MCF 10A (cell line): Measurements from ENCODE around the gene MIPOL1. TPM values are rescaled to one million over a fixed set of nuclear protein-coding genes. Genes with fewer than 3 reads are reported as not detected.

Source experiments
- BruUV-seq: library from RNA; stranded (reverse); fragments of 400-500 nt; replicated peaks from 2 replicates; lab custom pipeline; 2021; lab: Mats Ljungman, UMichigan
- CTCF ChIA-PET: fragments of 300-600 bp; sonication (Branson Sonifier 250); formaldehyde crosslinking; extraction: SDS; loops from one replicate; lab custom pipeline; 2021; ENCODE audit warnings: antibody characterized with exemption, inconsistent platforms; lab: Yijun Ruan, JAX
- POLR2A ChIA-PET: fragments of 300-600, 350-650 bp; sonication (Branson Sonifier 250); formaldehyde crosslinking; extraction: SDS; loops from one replicate; lab custom pipeline; 2020; ENCODE audit warnings: antibody characterized with exemption, inconsistent platforms; lab: Yijun Ruan, JAX
- DNase-seq: peaks from one replicate; pipeline ENCODE4 v3.0.0-alpha.2; 2018; ENCODE audit not compliant: unreplicated experiment
- H3K27ac Mint-ChIP-seq: one replicate; pipeline ENCODE4 v1.8.0; 2022; ENCODE audit warnings: mild to moderate bottlenecking, low read depth, mixed read lengths; ENCODE audit not compliant: unreplicated experiment
- H3K27me3 Mint-ChIP-seq: one replicate; pipeline ENCODE4 v1.8.0; 2022; ENCODE audit warnings: mixed read lengths; ENCODE audit not compliant: insufficient read depth, unreplicated experiment
- H3K36me3 Mint-ChIP-seq: one replicate; pipeline ENCODE4 v1.8.0; 2022; ENCODE audit warnings: mild to moderate bottlenecking, moderate library complexity, mixed read lengths; ENCODE audit not compliant: insufficient read depth, unreplicated experiment
- H3K4me1 Mint-ChIP-seq: one replicate; pipeline ENCODE4 v1.8.0; 2022; ENCODE audit warnings: mixed read lengths; ENCODE audit not compliant: insufficient read depth, unreplicated experiment
- H3K4me3 Mint-ChIP-seq: one replicate; pipeline ENCODE4 v1.8.0; 2022; ENCODE audit warnings: mild to moderate bottlenecking, moderate library complexity, mixed read lengths; ENCODE audit not compliant: unreplicated experiment
- H3K9me3 Mint-ChIP-seq: one replicate; pipeline ENCODE4 v1.8.0; 2022; ENCODE audit warnings: mixed read lengths; ENCODE audit not compliant: unreplicated experiment
- intact Hi-C: fragments of 100-400 bp; cut with micrococcal nuclease; formaldehyde crosslinking; loops from 2 replicates; pipeline ENCODE4 v1.14.1; 2022
- total RNA-seq: library from RNA; stranded (reverse); gene quantifications from 2 replicates; pipeline ENCODE4 v1.2.3, GENCODE V29; 2022
- TF ChIP-seq, protein P1 (sequence below): fragments of 200-600 bp; IDR thresholded peaks from one replicate; pipeline ENCODE4 v1.8.0; 2022; ENCODE audit warnings: antibody characterized with exemption, mild to moderate bottlenecking; ENCODE audit not compliant: unreplicated experiment

Gene MIPOL1
- total RNA-seq, 1 experiment from 2014 or later = 16.3 TPM

DNA sequence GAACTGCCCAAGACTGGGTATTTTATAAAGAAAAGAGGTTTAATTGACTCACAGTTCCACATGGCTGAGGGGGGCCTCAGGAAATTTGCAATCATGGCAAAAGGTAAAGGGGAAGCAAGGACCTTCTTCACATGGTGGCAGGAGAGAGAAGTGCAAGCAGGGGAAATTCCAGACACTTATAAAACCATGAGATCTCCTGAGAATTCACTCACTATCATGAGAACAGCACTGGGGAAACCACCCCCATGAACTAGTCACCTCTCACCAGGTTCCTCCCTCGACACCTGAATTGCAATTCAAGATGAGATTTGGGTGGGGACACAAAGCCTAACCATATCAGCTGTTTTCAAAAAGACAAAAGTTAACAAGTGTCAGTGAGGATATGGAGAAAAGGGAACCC, 284.7 kb downstream of the MIPOL1 start:
- no peaks in the 10 kb centered on the region for H3K36me3 Mint-ChIP-seq
- H3K9me3 Mint-ChIP-seq = peaks cover 1% of the 10 kb centered on the region
- intact Hi-C loops = no loop called here
- no peaks in the 10 kb centered on the region for H3K27me3 Mint-ChIP-seq
- TF ChIP-seq, protein P1, sequence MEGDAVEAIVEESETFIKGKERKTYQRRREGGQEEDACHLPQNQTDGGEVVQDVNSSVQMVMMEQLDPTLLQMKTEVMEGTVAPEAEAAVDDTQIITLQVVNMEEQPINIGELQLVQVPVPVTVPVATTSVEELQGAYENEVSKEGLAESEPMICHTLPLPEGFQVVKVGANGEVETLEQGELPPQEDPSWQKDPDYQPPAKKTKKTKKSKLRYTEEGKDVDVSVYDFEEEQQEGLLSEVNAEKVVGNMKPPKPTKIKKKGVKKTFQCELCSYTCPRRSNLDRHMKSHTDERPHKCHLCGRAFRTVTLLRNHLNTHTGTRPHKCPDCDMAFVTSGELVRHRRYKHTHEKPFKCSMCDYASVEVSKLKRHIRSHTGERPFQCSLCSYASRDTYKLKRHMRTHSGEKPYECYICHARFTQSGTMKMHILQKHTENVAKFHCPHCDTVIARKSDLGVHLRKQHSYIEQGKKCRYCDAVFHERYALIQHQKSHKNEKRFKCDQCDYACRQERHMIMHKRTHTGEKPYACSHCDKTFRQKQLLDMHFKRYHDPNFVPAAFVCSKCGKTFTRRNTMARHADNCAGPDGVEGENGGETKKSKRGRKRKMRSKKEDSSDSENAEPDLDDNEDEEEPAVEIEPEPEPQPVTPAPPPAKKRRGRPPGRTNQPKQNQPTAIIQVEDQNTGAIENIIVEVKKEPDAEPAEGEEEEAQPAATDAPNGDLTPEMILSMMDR = no peak
- POLR2A ChIA-PET = no interaction called here
- no peak for DNase-seq
- H3K27ac Mint-ChIP-seq = no peak overlapping the region
- CTCF ChIA-PET = interaction anchor here (0.6 to 0.7 kb wide), 2 partner anchors 160 to 365 kb away, joined by 3 read pairs; no protein-coding TSS in a partner anchor
- BruUV-seq = no TSS peak
- H3K4me3 Mint-ChIP-seq = no peak overlapping the region
- H3K4me1 Mint-ChIP-seq = peaks cover 9% of the 10 kb centered on the region

- CTCF ChIA-PET = no interaction called here
- no peaks in the 10 kb centered on the region for H3K36me3 Mint-ChIP-seq
Observed at GRCh38 chr14:37483672-37484071, 285.9 kb downstream of the MIPOL1 start.

DNA sequence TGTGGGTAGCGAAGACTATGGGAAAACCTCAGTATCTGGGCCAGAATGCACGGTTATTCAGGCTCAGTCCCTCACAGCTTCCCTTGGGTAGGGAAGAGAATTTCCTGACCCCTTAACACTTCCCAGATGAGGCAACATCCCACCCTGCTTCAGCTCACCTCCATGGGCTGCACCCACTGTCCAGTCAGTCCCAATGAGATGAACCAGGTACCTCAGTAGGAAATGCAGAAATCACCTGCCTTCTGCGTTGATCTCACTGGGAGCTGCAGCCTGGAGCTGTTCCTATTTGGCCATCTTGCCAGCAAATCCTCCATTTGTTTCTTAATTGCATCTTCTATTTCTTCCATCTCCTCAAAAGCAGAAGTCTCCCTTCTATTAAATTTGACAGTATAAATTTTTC, 292.9 kb downstream of the MIPOL1 start:
- no peak for DNase-seq
- H3K4me3 Mint-ChIP-seq = no peak overlapping the region
- intact Hi-C loops = no loop called here
- no peaks in the 10 kb centered on the region for H3K27me3 Mint-ChIP-seq
- TF ChIP-seq, protein P1 = no peak
- no TSS peak for BruUV-seq
- POLR2A ChIA-PET = interaction anchor here (0.6 kb wide), 1 partner anchor 829 kb away, joined by 3 read pairs; the partner anchor contains the start of gene PAX9
- H3K9me3 Mint-ChIP-seq = peaks cover 8% of the 10 kb centered on the region
- H3K36me3 Mint-ChIP-seq = no peaks in the 10 kb centered on the region
- CTCF ChIA-PET = interaction anchor here (0.6 kb wide), 1 partner anchor 1329 kb away, joined by 3 read pairs; no protein-coding TSS in a partner anchor
- no peaks in the 10 kb centered on the region for H3K4me1 Mint-ChIP-seq
- no peak overlapping the region for H3K27ac Mint-ChIP-seq

More at GRCh38 chr14:37483672-37484071, 285.9 kb downstream of the MIPOL1 start:
- Mint-ChIP-seq H3K4me1 (peaks cover 9% of the 10 kb centered on the region), H3K27ac (no peak overlapping the region), H3K9me3 (peaks cover 8% of the 10 kb centered on the region), H3K27me3 (no peaks in the 10 kb centered on the region), H3K4me3 (no peak overlapping the region)
- no peak for DNase-seq
- TF ChIP-seq, protein P1 = no peak
- intact Hi-C loops = no loop called here
- BruUV-seq = no TSS peak
- POLR2A ChIA-PET = no interaction called here

DNA sequence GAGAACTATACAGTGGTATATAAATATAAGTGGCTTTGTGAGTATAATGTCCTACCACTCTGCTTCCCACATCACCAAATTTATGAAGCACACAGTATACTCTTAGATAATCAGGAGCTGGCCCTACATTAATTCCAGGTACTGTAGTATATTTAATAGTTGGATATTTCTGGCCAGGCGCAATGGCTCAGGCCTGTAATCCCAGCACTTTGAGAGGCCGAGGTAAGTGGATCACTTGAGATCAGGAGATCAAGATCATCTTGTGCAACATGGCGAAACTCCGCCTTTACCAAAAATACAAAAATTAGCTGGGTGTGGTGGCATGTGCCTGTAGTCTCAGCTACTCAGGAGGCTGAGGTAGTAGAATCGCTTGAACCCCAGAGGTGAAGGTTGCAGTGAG, 293.3 kb downstream of the MIPOL1 start:
- ChIA-PET POLR2A (no interaction called here), CTCF (interaction anchor here (0.6 kb wide), 1 partner anchor 1329 kb away, joined by 3 read pairs; no protein-coding TSS in a partner anchor)
- H3K27ac Mint-ChIP-seq = no peak overlapping the region
- DNase-seq = no peak
- no peak overlapping the region for H3K4me3 Mint-ChIP-seq
- BruUV-seq = no TSS peak
- H3K4me1 Mint-ChIP-seq = no peaks in the 10 kb centered on the region
- intact Hi-C loops = no loop called here
- TF ChIP-seq, protein P1 = no peak
- H3K27me3 Mint-ChIP-seq = no peaks in the 10 kb centered on the region
- no peaks in the 10 kb centered on the region for H3K36me3 Mint-ChIP-seq
- H3K9me3 Mint-ChIP-seq = peaks cover 8% of the 10 kb centered on the region
